HG02610 (cell line): ENCODE results near the gene TAF12.
"Not testable (repeated sequence)": the region's sequence is repeated elsewhere in the genome, so short reads cannot be mapped to it uniquely, and the experiment has no call there.

Source experiments
- ATAC-seq: cut with Tn5 transposase; IDR thresholded peaks from one replicate; pipeline ENCODE4 v1.9.1; 2021; ENCODE audit warnings: mild to moderate bottlenecking, moderate library complexity; ENCODE audit not compliant: unreplicated experiment

TAF12 gene

GRCh38 chr1:28586585-28587391 is 56.1 kb downstream of the TAF12 start:
- ATAC-seq, result not testable (repeated sequence)

- no peak for ATAC-seq
Measured at GRCh38 chr1:28582248-28582615, 60.6 kb downstream of the TAF12 start.

- ATAC-seq, result peak; percentile 84
Measured at GRCh38 chr1:28581531-28582247, 61.2 kb downstream of the TAF12 start.

GRCh38 chr1:28580722-28581530 is 61.9 kb downstream of the TAF12 start:
- peak; percentile 19 for ATAC-seq

- no peak for ATAC-seq
Measured at GRCh38 chr1:28579401-28579800, 63.5 kb downstream of the TAF12 start.

GRCh38 chr1:28578696-28579218 is 64.1 kb downstream of the TAF12 start:
- no peak for ATAC-seq

- no peak for ATAC-seq
Measured at GRCh38 chr1:28577738-28578536, 64.9 kb downstream of the TAF12 start.

- ATAC-seq, result no peak
Measured at GRCh38 chr1:28577052-28577678, 65.7 kb downstream of the TAF12 start.

GRCh38 chr1:28573564-28573963 is 69.3 kb downstream of the TAF12 start:
- ATAC-seq, result no peak

- ATAC-seq, result not testable (repeated sequence)
Measured at GRCh38 chr1:28572891-28573290, 70.0 kb downstream of the TAF12 start.

- ATAC-seq, result no peak
Measured at GRCh38 chr1:28571911-28572310, 71.0 kb downstream of the TAF12 start.

- no peak for ATAC-seq
Measured at GRCh38 chr1:28566931-28567330, 75.9 kb downstream of the TAF12 start.

- no peak for ATAC-seq
Measured at GRCh38 chr1:28565726-28566125, 77.1 kb downstream of the TAF12 start.

- no peak for ATAC-seq
Measured at GRCh38 chr1:28565040-28565439, 77.8 kb downstream of the TAF12 start.

GRCh38 chr1:28564310-28564709 is 78.6 kb downstream of the TAF12 start:
- ATAC-seq, result no peak

- ATAC-seq, result no peak
Measured at GRCh38 chr1:28560886-28561285, 82.0 kb downstream of the TAF12 start.
